Bronchial smooth muscle cell (primary cell): ENCODE data around the gene WFS1. TPM values are rescaled to one million over a fixed set of nuclear protein-coding genes. Genes with fewer than 3 reads are reported as not detected.

Experiments
- total RNA-seq: library from RNA; depleted of rRNA; stranded (reverse); fragments of >200 nt; gene quantifications from 2 replicates; pipeline ENCODE4 v1.2.1, GENCODE V29; 2014

The WFS1 gene, protein sequence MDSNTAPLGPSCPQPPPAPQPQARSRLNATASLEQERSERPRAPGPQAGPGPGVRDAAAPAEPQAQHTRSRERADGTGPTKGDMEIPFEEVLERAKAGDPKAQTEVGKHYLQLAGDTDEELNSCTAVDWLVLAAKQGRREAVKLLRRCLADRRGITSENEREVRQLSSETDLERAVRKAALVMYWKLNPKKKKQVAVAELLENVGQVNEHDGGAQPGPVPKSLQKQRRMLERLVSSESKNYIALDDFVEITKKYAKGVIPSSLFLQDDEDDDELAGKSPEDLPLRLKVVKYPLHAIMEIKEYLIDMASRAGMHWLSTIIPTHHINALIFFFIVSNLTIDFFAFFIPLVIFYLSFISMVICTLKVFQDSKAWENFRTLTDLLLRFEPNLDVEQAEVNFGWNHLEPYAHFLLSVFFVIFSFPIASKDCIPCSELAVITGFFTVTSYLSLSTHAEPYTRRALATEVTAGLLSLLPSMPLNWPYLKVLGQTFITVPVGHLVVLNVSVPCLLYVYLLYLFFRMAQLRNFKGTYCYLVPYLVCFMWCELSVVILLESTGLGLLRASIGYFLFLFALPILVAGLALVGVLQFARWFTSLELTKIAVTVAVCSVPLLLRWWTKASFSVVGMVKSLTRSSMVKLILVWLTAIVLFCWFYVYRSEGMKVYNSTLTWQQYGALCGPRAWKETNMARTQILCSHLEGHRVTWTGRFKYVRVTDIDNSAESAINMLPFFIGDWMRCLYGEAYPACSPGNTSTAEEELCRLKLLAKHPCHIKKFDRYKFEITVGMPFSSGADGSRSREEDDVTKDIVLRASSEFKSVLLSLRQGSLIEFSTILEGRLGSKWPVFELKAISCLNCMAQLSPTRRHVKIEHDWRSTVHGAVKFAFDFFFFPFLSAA
- 15.6 and 21.1 TPM in 2 replicates for total RNA-seq

DNA sequence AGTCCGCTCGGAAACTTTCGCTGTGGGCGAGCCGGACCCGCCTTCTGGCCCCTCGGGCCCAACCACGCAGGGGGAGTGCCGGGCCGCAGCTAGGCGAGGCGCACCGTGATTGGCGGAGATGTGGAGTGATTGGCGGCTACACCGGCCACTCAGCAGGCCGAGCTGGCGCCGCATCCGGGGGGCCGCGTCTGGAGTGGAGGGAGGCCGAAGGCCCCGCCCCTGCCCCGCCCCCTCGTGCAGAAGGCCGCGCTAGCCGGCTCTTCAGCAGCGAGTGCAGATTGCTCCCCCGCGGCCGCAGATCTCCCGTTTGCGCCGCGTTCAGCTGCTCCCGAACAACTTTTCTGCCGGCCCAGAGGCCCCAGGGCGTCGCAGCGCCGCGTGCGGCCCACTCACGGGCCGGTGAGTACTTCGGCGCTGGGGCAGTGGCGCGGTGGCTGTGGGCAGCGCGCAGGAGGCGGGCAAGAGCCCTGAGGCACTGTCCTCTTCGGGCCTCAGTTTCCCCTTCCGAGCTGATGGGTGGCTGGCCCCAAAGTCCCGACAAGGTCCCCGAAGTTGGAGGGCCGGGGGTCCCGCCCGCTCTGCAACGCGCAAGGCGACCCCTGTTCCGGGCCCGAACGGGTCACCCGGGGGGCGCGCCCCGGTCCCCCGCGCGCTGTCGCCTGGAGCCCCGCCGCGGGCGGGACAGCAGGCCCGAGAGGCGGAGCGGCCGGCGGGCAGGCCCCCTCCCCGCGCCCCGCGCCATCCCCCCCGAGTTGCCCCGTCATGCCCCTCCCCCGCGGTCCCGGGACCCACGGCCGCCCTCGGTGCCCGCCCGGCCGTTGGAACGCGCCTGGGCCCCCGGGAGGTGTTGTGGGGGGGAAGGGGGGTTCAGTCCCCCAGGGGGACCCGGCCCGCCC lies at the start of gene WFS1:
Gene WFS1, plus strand, starts transcription at position 235 of the 896 bp plus-strand sequence. CDS start 7,606 bp downstream, outside the sequence.

Other genes starting within 250 kb of the WFS1 start
- not detected in 2 replicates for gene JAKMIP1, start 69.3 kb upstream of the WFS1 start, total RNA-seq
- 0.16 and 0.34 TPM in 2 replicates for gene PPP2R2C, start 202.8 kb downstream of the WFS1 start, total RNA-seq